Activated CD8-positive, alpha-beta memory T cell treated with anti-CD3 and anti-CD28 coated beads, Interleukin-2, amount 50 U/mL, for 24 hours (primary cell): Measurements from ENCODE around the gene YAE1.

Source experiments
- DNase-seq: peaks from one replicate; pipeline ENCODE4 v3.0.0-alpha.2; 2020; ENCODE audit errors: extremely low read depth

YAE1 gene

GRCh38 chr7:39606941-39607340 lies 40.7 kb downstream of the YAE1 start:
- DNase-seq = no peak

DNA sequence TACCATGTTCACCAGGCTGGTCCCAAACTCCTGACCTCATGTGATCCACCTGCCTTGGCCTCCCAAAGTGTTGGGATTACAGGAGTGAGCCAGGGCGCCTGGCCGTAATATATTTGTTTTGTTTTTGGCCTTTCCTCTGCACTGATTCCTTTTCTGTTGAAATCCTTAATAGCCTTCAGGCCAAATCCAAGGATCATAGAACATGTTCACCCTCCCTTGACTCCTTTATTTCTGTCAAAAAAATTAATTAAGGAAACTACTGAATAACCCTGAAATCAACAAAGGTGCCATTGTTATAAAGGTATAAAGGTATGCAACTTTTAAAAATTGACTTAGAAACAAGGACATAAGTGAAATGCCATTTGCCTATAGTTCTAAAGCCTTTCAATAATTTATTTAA lies 41.7 kb downstream of the YAE1 start:
- DNase-seq = no peak

DNA sequence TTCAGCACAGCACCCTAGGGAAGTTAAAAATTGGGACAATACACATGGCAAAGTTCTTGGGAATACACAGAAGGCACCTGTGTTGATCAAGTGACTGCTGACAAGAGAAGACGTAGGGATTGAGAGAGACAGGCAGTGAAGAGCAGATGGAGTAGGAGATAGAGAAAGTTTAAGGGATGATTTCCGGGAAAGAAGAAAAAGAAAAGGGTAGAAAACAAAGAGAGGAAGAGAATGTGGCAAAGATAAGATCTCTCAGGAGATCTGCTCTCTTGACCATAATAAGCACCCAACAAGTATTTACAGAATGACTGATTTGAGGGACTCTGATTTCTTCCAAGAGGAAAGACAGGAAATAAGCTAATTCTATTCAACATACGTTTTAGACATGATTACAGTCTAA lies 42.1 kb downstream of the YAE1 start:
- no peak for DNase-seq

- no peak for DNase-seq
Observed at GRCh38 chr7:39609113-39609934, 43.1 kb downstream of the YAE1 start.

DNA sequence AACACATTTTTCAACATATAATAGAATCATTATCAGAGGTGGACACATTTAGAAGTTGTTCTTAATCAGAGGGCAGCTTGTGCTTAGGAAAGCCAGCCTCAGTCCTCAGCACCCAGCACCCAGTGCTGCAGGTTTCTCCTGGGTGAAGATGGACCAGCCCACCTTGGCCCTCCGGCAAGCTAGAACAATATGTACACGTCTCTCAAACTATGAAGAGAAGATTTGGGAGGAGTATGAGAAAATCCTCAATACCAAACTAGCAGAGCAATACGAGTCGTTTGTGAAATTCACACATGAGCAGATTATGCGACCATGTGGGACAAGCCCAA lies 43.7 kb downstream of the YAE1 start:
- DNase-seq = no peak

DNA sequence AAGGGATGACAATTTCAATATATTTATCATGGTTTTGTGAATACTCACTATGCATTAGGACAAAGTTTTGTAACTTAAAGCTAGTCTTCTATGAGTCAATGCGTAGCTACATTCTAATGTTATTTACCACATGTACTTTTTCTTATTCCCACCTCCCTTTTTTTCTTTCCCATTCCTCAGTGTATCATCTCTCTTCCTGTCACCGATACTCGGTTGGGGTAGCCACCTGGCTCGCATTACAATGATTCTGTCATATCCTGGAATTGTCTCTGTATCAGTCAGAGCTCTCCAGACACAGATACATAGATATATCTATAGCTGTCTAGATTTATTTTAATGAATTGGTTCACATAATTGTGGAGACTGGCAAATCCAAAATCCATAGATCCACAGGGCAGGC lies 47.4 kb downstream of the YAE1 start:
- no peak for DNase-seq

DNA sequence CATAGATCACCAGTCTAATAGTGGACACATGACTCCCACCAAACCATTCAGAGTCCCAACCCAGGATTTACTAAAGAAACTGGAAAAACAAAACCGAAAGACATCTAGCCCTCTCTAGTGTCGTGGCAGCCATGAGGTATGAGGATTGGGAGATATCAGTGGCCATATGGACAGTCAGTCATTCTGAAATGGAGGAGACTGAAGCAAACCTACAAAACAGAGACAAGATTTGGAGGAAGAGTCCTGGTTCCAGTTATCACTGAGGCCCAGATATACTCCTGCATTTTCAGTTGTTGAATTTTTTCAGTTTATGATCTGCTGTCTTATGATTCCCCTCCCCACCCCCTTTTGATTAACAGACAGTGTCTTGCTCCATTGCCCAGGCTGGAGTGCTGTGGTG lies 48.1 kb downstream of the YAE1 start:
- DNase-seq = no peak

DNA sequence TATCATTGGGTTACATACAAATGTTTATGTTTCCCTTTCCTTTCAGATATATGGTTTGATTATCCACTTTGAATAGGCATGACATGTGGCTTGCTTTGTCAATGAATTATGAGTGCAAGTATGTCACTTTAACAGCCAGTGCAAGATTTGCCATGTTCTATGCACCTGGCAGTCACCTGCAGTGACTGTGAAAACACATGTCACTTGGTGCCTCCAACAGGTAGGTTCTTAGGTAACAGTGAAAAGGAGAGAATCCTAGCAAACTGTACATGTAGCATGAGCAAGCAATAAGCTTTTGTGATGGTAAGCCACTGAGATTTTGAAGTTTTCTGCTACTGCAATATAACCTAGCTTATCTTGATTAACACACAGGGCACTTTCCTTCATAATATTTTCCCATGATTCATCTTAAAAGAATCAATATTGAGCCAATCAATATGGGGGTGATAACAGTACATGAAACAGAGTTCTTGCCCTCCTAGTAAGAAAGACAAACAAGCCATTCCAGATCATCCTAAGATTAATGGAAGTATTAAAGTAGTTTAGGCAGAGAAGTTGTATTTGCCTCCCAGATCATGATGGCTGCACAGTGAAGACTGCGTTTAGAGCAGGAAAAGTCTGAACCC lies 49.3 kb downstream of the YAE1 start:
- no peak for DNase-seq

GRCh38 chr7:39616138-39616537 lies 49.9 kb downstream of the YAE1 start:
- DNase-seq = no peak

DNA sequence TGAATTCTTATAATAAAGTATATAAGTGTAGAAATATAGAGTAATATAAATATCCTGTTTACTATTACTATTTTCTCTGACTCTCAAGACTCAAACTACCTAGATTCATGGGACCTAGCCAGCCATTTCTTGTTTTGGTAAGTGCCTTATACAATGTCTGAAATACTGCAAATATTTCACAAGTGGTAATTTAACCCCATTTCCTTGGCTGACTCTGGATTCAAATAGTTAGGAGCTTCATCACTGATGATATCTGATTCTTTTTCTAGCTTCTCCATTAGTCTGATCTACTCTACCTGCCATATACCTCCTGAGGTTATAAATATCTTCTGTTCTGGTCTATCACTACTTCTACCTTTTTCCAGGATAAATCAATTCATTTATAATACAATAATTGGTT lies 50.8 kb downstream of the YAE1 start:
- DNase-seq = no peak

DNA sequence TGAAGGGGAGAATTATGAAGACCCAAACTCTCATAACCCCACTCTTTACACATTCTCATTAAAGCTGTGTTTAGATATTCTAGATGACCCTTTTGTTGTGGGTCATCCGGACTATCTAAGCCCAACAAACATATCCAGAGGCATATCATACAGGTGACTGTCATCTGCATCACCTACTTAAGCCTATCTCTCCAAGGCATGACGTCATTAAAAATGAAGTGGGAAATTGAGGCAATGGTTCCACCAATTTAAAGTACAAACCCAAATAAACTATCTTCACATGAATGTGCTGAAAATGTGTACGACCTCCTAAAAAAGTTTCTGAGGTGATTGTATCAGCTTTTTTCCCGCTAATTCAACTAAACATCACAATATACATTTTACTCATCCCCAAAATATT lies 52.7 kb downstream of the YAE1 start:
- no peak for DNase-seq

- DNase-seq = no peak
Observed at GRCh38 chr7:39620486-39620885, 54.3 kb downstream of the YAE1 start.

GRCh38 chr7:39621261-39621660 lies 55.1 kb downstream of the YAE1 start:
- no peak for DNase-seq

DNA sequence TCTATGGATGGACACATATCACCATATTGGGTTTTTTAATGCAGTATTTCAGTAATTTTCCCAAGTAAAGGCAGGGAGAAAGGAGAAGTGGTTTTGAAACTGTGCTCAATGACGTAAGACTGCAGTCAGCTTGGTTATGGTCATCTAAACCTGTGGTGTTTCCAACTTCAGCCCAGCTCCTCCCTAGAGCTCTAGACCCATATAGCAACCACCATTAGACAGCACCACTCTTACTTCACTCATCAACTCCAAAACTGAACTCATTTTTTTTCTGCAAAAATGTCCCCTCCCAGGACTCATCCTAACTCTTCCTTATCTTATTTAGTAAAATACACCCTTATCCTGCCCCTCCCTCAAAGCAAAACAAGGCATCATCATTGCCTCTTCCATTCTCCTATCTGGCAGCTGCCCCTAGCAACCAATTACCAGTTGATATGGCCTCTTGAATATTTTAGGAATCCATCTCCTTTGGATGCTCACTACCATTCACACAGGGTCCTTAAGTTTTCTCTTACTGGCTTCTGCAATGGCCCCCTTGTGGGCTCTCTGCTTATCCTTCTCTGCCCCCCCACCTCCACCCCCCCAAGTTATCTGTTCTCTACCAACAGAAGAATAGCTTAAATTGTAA lies 55.7 kb downstream of the YAE1 start:
- DNase-seq = no peak
